ENCODE data around the gene ADPRS.

DNA sequence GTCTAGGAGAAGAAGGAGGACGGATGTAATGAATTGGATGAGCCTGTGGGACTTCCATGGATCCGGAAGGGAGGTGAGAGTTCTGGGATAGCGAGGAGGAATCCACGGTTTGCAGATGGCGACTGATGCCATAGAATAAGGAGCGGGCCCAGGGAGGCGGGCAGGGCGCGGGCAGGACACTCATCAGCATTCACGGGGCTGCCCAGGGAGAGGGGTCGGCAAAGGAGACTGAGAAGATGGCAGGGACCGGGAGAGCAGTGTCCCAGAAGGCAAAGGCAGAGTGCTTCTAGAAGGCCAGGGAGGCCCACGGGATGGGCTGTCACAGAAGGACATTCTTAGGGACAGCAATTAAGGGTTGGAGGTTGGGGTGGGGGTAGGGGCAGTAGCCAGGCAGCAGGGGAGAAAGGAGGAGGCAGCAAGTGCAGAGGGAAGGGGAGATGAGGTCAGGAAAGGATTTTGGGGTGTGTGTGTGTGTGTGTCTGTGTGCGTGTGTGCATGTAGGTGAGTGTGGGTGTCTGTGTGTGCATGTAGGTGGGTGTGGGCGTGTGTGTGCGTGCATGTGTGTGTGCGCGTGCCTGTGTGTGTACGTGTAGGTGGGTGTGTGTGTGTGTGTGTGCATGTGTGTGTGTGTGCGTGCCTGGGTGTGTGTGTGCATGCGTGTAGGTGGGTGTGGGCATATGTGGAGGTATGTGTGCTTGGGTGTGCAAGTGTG lies 37.5 kb downstream of the ADPRS start:
- TF ChIP-seq, protein P1, sequence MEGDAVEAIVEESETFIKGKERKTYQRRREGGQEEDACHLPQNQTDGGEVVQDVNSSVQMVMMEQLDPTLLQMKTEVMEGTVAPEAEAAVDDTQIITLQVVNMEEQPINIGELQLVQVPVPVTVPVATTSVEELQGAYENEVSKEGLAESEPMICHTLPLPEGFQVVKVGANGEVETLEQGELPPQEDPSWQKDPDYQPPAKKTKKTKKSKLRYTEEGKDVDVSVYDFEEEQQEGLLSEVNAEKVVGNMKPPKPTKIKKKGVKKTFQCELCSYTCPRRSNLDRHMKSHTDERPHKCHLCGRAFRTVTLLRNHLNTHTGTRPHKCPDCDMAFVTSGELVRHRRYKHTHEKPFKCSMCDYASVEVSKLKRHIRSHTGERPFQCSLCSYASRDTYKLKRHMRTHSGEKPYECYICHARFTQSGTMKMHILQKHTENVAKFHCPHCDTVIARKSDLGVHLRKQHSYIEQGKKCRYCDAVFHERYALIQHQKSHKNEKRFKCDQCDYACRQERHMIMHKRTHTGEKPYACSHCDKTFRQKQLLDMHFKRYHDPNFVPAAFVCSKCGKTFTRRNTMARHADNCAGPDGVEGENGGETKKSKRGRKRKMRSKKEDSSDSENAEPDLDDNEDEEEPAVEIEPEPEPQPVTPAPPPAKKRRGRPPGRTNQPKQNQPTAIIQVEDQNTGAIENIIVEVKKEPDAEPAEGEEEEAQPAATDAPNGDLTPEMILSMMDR (conservative IDR thresholded peaks at IDR 0.05; ENCODE audit: low read depth, low read length) = no peak
- no peak for TF ChIP-seq EZH2phosphoT487 (IDR thresholded peaks at IDR 0.05; ENCODE audit: borderline replicate concordance, low read length)

All from PC-3 (cell line).